Right lung (tissue), 10 donors: ENCODE results near the gene CDC25B. TPM values are rescaled to one million over a fixed set of nuclear protein-coding genes. Genes with fewer than 3 reads are reported as not detected.
A peak's percentile ranks its signal among the peaks of the same experiment; 100 is the strongest.

Experiments used
- DNase-seq, 2 donors: peaks; one replicate each; pipeline ENCODE4 v3.0.0-alpha.2; 2013
- long read RNA-seq, 8 donors: transcript quantifications; one replicate each; lab custom pipeline, GENCODE V29; 2026
- polyA plus RNA-seq, 5 donors: library from polyadenylated mRNA; unstranded; fragments of 120-200 nt; gene quantifications; one replicate each; pipeline versions ENCODE4 v1.2.1 to v1.2.3, GENCODE V29; 2013; ENCODE audit warnings: inconsistent platforms in 1 of 5, low replicate concordance in 1 of 5; ENCODE audit not compliant: insufficient read length in 5 of 5, insufficient read depth in 1 of 5

Gene CDC25B
- 10 to 100 TPM; 47.6 to 63.6 (median 51.1) TPM for polyA plus RNA-seq
- long read RNA-seq, donor 1, transcript CDC25B-201 (16 exons, 3,597 nt): major isoform, 7 of 16 reads
- long read RNA-seq, donor 1, partial matches to known transcripts: 9 of 16 reads
- long read RNA-seq, donor 1, other reads (novel, unspliced or antisense): 0 of 16 reads
- long read RNA-seq, donor 2, transcript CDC25B-201 (16 exons, 3,597 nt): major isoform, 5 of 5 reads
- long read RNA-seq, donor 2, partial matches to known transcripts: 0 of 5 reads
- long read RNA-seq, donor 2, other reads (novel, unspliced or antisense): 0 of 5 reads
- long read RNA-seq, donor 3, partial matches to known transcripts: 43 of 50 reads
- long read RNA-seq, donor 3, other reads (novel, unspliced or antisense): 0 of 50 reads
- long read RNA-seq, donor 4, partial matches to known transcripts: 0 of 2 reads
- long read RNA-seq, donor 4, other reads (novel, unspliced or antisense): 0 of 2 reads
- long read RNA-seq, donor 5, transcript CDC25B-201 (16 exons, 3,597 nt): major isoform, 8 of 32 reads
- long read RNA-seq, donor 5, partial matches to known transcripts: 22 of 32 reads
- long read RNA-seq, donor 5, other reads (novel, unspliced or antisense): 0 of 32 reads
- long read RNA-seq, donor 6, transcript CDC25B-201 (16 exons, 3,597 nt): major isoform, 5 of 8 reads
- long read RNA-seq, donor 6, partial matches to known transcripts: 0 of 8 reads
- long read RNA-seq, donor 6, other reads (novel, unspliced or antisense): 0 of 8 reads
- long read RNA-seq, donor 7, transcript CDC25B-201 (16 exons, 3,597 nt): major isoform, 9 of 11 reads
- long read RNA-seq, donor 7, partial matches to known transcripts: 0 of 11 reads
- long read RNA-seq, donor 7, other reads (novel, unspliced or antisense): 0 of 11 reads
- long read RNA-seq, donor 8, partial matches to known transcripts: 6 of 11 reads
- long read RNA-seq, donor 8, other reads (novel, unspliced or antisense): 0 of 11 reads

GRCh38 chr20:3795511-3796468 is at the start of gene CDC25B:
Gene CDC25B, plus strand, starts transcription at chr20:3796310. Its CDS starts 222 bp downstream, at chr20:3796532.
- DNase-seq: peak; percentile 91 to 92

- DNase-seq: no peak
Measured at GRCh38 chr20:3747471-3747870, 48.6 kb upstream of the CDC25B start.

DNA sequence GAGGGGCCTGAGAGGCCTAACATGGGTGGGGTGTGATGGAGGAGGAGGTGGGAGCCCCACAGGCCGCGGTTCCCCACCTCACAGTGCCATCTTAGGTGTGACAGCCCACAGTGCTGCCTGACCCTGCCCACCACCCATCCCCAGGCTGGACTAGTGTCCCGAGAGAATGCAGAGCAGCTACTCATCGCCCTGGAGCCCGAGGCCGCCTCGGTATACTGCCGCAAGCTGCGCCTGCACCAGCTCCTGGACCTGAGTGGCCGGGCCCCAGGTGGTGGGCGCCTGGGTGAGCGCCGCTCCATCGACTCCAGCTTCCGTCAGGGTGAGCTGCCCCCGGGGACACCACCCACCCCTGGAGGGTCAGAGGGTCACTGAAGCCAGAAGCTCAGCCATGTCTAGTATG is 48.0 kb upstream of the CDC25B start:
- no peak for DNase-seq

DNA sequence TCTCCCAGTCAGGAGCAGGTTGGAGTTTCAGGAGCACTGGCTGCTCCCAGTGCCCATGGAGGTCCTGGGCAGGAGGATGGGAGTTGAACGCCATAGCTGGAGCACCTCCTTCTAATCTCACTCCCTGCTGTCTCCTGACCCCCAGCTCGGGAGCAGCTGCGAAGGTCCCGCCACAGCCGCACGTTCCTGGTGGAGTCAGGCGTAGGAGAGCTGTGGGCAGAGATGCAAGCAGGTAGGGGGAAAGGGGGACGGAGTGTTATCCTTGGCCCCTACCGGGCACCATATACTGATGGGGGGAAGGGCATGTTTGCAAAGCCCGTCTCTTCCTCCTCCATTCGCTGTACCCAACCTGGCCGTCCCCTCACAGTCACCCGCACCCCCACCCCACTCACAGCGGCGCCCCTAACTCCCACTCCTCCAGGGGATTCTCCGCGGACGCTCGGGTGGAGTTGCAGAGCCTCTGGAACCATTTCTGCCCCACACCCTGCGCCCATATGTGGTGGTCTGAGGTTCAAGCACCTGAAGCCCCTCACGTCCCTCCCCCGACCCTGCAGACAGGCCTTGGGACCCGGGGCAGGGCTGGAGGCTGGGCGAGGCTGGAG is 46.9 kb upstream of the CDC25B start:
- DNase-seq: no peak

DNA sequence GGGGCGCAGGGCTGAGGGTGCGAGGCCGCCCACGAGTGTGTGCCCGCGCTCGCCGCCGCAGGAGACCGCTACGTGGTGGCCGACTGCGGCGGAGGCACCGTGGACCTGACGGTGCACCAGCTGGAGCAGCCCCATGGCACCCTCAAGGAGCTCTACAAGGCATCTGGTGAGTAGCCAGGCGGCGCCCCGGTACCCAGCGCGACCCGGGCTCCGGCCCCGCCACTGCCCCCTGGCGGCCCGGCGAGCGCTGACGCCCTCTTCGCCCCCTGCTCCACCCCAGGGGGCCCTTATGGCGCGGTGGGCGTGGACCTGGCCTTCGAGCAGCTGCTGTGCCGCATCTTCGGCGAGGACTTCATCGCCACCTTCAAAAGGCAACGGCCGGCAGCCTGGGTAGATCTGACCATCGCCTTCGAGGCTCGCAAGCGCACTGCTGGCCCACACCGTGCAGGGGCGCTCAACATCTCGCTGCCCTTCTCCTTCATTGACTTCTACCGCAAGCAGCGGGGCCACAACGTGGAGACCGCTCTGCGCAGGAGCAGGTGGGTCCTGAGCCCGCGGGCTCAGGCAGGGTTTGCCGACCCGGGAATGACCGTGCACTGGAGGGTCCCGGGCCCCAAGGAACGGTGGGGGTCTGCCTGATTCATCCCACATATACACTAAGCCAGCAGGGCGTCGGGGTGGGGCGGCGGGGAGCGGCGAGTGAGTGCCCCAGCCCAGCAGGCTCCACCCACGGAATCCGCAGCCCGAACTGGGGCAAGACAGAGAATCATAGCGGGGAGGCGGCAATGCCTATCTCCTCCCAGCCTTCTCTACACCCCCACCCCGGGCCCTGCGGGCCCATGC is 46.2 kb upstream of the CDC25B start:
- no peak for DNase-seq

GRCh38 chr20:3751305-3751674 is 44.8 kb upstream of the CDC25B start:
- DNase-seq: no peak

DNA sequence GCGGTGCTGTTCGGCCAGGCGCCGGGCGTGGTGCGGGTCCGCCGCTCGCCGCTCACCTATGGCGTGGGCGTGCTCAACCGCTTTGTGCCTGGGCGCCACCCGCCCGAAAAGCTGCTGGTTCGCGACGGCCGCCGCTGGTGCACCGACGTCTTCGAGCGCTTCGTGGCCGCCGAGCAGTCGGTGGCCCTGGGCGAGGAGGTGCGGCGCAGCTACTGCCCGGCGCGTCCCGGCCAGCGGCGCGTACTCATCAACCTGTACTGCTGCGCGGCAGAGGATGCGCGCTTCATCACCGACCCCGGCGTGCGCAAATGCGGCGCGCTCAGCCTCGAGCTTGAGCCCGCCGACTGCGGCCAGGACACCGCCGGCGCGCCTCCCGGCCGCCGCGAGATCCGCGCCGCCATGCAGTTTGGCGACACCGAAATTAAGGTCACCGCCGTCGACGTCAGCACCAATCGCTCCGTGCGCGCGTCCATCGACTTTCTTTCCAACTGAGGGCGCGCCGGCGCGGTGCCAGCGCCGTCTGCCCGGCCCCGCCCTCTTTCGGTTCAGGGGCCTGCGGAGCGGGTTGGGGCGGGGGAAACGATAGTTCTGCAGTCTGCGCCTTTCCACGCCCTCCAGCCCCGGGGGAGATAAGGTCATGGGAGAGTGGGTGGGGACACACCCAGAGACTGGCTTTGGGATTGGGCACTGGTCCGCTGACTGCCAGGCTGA is 44.3 kb upstream of the CDC25B start:
- DNase-seq: peak in 1 of 2 donors; percentile 39

- DNase-seq: no peak
Measured at GRCh38 chr20:3752386-3752759, 43.7 kb upstream of the CDC25B start.

- peak; percentile 42 to 56 for DNase-seq
Measured at GRCh38 chr20:3753098-3753497, 43.0 kb upstream of the CDC25B start.

DNA sequence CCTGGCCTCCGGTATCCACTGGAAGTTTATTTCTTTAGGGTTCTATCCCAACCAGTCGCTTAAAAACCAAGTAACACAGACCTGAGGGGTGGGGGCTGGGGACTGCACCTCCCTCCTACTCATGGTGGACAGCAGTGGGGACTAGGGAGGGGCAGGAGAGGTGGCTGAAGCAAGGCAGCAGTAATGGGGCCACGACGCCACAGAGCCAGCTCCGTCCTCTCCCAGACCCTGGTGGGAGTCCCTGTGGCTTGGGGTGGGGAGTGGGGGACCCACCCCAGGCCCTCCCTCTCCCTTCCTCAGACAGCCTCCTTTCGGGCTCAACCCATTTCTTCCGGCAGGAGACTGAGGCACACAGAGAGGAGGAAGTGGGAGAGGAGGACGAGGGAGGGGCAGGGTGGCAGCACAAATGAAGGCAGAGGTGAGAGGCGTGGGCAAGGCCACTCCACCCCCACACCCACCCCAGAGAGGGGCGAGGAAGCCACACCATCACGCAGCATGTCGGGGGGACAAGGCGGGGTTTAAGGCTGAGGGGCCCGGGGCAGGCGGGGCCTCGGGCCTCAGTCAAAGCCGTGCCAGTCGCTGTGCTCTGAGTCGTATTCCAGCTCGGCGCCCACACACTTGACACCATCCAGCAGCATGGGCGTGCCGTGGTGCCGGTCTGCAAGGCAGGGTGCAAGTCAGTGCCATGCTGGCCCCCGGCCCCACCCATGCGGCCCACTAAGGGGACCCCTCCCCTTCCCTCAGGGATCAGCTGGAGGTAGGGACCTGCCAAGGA is 42.4 kb upstream of the CDC25B start:
- DNase-seq: no peak

GRCh38 chr20:3754276-3754630 is 41.9 kb upstream of the CDC25B start:
- no peak for DNase-seq

GRCh38 chr20:3755269-3755668 is 40.8 kb upstream of the CDC25B start:
- no peak for DNase-seq

DNA sequence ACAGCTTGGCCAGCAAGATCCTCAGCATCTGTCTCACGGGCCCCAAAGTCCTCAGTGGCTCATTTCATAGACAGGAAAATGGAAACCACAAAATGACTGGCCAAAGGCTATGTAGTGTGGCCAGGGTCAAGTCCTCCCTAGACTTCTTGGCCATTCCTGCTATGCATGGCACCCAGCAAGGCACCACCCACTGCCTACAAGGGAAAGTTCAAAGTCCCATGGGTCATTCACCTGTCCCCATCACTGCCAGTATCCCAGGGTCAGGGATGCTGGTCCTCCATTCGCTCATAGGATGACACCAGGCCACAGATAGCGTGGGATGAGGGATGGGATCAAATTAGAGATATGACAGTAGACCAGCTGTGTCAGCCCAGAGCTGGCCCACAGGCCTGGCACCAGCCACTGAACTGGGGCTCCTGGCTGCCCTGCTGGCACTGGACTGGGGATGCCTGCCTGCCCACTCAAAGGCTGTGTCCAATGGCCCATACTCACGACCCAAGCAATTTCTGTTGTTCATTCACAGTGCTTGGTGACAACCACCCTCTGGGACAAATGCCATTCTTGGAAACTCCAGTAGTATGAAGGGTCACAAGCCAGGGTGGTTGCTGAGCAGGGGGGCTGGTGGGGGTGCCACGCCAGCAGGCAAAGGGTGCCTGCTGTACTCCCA is 40.2 kb upstream of the CDC25B start:
- no peak for DNase-seq

DNA sequence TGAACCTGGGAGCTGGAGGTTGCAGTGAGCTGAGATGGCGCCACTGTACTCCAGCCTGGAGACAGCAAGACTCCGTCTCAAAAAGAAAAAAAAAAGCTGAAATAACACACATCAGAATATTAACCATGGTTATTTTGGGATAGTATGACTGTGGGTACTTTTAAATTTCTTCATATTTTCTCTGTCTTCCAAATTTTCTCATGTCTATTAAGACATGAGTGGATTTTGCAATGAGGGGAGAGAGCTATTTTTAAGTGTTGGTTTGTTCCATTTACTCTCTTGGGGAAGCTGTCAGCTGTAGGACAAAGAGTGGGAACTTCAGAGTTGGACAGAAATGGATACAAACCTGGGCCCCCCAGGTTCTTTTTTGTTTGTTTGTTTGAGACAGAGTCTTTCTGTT is 38.8 kb upstream of the CDC25B start:
- no peak for DNase-seq

DNA sequence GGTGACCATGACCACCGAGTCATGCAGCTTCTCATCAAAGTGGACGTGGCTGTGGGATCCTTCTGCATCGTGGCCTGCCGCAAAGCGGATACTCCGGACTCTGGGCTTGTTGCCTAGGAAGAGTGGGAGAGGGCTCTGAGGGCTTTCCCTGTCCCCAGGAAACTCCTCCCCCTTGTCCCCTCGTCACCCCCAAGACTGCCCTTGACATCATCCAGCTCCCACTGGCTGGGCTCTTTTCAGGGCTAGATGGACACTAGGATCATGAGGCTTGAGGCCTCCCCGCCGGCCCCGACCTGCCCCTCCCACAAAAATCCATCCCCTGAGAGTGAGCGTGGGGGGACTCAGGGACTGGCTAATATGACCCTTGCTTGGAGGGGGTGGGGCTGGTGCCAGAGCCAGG is 37.5 kb upstream of the CDC25B start:
- DNase-seq: no peak

GRCh38 chr20:3759316-3759823 is 36.7 kb upstream of the CDC25B start:
- no peak for DNase-seq

DNA sequence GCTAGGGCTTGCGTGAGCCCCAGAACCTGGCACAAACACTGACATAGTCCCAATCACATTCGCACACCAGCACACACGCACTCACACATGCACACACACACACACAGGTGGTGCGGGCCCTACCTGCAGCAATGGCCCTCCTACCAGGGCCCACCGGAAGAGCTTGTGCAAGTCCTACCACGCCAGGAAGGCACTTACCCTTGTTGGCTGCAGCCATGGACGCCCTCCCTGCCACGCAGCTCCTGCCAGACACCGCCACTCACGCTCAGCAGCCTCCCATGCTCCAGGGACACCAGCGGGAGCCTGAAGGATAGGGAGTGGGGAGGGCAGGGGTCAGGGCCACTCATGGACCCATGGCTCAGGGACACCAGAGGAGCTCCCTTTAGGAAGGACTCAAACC is 36.2 kb upstream of the CDC25B start:
- DNase-seq: no peak
